Liver (tissue), 3 donors: Measurements from ENCODE around the gene C1S.
"Not testable (repeated sequence)": the region's sequence is repeated elsewhere in the genome, so short reads cannot be mapped to it uniquely, and the experiment has no call there.

Source experiments
- HNF4A ChIP-seq, 2 donors: conservative IDR thresholded peaks; 2 replicates each; pipeline ENCODE4 v1.6.1; 2016; ENCODE audit warnings: antibody characterized with exemption in 2 of 2, mild to moderate bottlenecking in 2 of 2
- HNF4G ChIP-seq: IDR thresholded peaks from 2 replicates; pipeline ENCODE4 v1.6.1; 2016; ENCODE audit warnings: antibody characterized with exemption
- NR2F2 ChIP-seq: IDR thresholded peaks from 2 replicates; pipeline ENCODE4 v1.6.1; 2016; ENCODE audit warnings: antibody characterized with exemption
- RAD21 ChIP-seq, 2 donors: IDR thresholded peaks; 2 replicates each; pipeline ENCODE4 v1.6.1; 2016; ENCODE audit warnings: antibody characterized with exemption in 2 of 2, mild to moderate bottlenecking in 2 of 2
- YY1 ChIP-seq: IDR thresholded peaks from 2 replicates; pipeline ENCODE4 v1.6.1; 2016; ENCODE audit warnings: antibody characterized with exemption, mild to moderate bottlenecking
- TF ChIP-seq, protein P1 (sequence below): fragments of 150-350 bp; IDR thresholded peaks from 2 replicates; pipeline ENCODE4 v1.5.1; 2017; ENCODE audit warnings: improper control_type of control experiment, low read depth, low read length; ENCODE audit not compliant: missing input control
- TF ChIP-seq, protein P2 (sequence below): IDR thresholded peaks from 2 replicates; pipeline ENCODE4 v1.6.1; 2016; ENCODE audit warnings: antibody characterized with exemption
- donor health status: healthy.
- donor health status: healthy.

DNA sequence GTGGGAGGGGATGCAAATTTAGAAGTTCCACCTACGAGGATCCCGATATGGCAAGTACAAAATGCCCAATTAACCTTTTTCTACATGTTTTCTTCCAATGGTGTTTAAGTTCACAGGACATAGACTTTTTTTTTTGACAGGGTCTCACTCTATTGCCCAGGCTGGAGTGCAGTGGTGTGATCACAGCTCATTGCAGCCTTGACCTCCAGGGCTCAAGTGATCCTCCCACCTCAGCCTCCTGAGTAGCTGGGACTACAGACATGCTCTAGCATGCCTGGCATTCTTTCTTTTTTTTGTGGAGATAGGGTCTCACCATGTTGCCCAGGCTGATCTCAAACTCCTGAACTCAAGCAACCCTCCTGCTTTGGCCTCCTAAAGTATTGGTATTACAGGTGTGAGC, 4.8 kb upstream of the C1S start:
- TF ChIP-seq NR2F2; YY1; RAD21 (IDR thresholded peaks at IDR 0.05); HNF4G; HNF4A (conservative IDR thresholded peaks at IDR 0.05): not testable (repeated sequence)
- TF ChIP-seq, protein P1, sequence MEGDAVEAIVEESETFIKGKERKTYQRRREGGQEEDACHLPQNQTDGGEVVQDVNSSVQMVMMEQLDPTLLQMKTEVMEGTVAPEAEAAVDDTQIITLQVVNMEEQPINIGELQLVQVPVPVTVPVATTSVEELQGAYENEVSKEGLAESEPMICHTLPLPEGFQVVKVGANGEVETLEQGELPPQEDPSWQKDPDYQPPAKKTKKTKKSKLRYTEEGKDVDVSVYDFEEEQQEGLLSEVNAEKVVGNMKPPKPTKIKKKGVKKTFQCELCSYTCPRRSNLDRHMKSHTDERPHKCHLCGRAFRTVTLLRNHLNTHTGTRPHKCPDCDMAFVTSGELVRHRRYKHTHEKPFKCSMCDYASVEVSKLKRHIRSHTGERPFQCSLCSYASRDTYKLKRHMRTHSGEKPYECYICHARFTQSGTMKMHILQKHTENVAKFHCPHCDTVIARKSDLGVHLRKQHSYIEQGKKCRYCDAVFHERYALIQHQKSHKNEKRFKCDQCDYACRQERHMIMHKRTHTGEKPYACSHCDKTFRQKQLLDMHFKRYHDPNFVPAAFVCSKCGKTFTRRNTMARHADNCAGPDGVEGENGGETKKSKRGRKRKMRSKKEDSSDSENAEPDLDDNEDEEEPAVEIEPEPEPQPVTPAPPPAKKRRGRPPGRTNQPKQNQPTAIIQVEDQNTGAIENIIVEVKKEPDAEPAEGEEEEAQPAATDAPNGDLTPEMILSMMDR = not testable (repeated sequence)
- TF ChIP-seq, protein P2, sequence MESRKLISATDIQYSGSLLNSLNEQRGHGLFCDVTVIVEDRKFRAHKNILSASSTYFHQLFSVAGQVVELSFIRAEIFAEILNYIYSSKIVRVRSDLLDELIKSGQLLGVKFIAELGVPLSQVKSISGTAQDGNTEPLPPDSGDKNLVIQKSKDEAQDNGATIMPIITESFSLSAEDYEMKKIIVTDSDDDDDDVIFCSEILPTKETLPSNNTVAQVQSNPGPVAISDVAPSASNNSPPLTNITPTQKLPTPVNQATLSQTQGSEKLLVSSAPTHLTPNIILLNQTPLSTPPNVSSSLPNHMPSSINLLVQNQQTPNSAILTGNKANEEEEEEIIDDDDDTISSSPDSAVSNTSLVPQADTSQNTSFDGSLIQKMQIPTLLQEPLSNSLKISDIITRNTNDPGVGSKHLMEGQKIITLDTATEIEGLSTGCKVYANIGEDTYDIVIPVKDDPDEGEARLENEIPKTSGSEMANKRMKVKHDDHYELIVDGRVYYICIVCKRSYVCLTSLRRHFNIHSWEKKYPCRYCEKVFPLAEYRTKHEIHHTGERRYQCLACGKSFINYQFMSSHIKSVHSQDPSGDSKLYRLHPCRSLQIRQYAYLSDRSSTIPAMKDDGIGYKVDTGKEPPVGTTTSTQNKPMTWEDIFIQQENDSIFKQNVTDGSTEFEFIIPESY = not testable (repeated sequence)
